Erythroblast (primary cell): ENCODE measurements around the gene TC2N.

Source experiments
- GATA1 ChIP-seq: IDR thresholded peaks from 2 replicates; pipeline ENCODE4 v1.6.1; 2011; ENCODE audit warnings: low read depth, mild to moderate bottlenecking, control low read depth, low read length, moderate library complexity
- POLR2A ChIP-seq: IDR thresholded peaks from 2 replicates; pipeline ENCODE4 v1.6.1; 2011; ENCODE audit warnings: mild to moderate bottlenecking, low read length

DNA sequence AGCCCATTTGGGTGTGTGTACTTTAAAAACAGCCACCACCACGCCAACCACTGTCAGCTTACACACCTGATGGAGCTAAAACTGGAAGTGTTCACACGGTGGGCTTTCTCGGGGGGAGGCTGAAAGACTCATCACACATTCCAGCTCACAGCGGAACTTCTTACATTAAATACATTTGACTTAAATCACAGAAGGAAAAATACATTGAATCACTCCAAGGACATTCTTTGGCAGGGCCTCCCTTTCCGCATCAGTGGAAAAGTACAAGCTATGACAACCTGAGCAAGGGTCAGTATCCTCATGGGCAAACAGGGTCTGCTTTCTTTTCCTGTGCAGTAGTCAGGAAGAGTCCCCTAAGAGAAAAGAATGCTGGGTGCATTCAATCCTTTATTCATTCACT lies 31.0 kb upstream of the TC2N start:
- TF ChIP-seq POLR2A (no peak), GATA1 (no peak)
